HEK293T (cell line): ENCODE data around the gene MKRN1.

Experiments
- BHLHE40 ChIP-seq: fragments of 450-650 bp; IDR thresholded peaks from 2 replicates; pipeline ENCODE4 v1.6.1; 2016; ENCODE audit warnings: mild to moderate bottlenecking, moderate library complexity, borderline replicate concordance
- FOXA1 ChIP-seq: fragments of 450-650 bp; IDR thresholded peaks from 2 replicates; pipeline ENCODE4 v1.6.1; 2016; ENCODE audit warnings: mild to moderate bottlenecking
- FOXM1 ChIP-seq: fragments of 450-650 bp; IDR thresholded peaks from 2 replicates; pipeline ENCODE4 v1.6.1; 2017; ENCODE audit warnings: mild to moderate bottlenecking, borderline replicate concordance
- NFRKB ChIP-seq: fragments of 450-650 bp; IDR thresholded peaks from 2 replicates; pipeline ENCODE4 v1.6.1; 2016; ENCODE audit warnings: mild to moderate bottlenecking, moderate library complexity
- TARDBP ChIP-seq: fragments of 450-650 bp; IDR thresholded peaks from 2 replicates; pipeline ENCODE4 v1.6.1; 2016

DNA sequence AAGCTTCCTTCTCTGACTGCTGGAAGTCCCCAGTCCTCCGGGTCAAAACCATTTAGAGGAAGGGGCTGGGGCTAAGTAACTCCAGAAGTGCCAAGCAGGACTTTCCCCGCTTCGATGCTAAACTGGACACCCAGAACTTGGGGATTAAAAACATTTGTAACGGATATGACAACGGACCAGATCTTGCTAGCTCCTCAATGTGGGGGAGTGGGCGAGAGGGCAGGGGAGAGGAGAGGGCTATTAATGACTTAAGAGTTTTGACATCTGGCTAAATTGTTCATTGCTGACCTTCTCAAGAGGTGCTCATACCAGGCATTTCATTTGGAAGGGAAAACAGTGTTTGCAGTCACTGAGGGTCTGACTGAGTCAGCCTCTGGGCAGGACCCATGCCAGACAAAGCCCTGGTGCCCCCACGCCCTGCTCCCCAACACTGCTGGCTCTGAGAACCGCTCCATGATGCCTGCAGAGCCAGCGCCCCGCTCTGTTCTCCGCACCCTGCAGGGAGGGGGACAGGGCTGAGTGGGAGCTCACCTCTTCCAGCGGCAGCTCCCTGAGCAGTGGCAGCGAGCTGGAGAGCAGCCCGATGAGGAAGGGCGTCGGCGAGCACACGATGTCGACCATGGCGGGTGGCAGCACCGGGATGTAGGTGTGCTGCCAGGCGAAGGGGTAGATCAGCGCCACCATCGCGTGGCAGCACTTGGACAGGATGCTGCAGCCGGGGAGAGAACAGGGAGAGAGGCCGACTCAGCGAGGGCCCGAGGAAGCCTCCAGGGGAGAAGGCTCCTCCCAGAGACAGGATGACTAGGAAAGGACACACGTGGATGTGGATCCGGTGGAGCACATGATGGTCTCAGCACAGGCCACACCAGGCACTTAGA is 47.7 kb upstream of the MKRN1 start:
- no peak for TF ChIP-seq BHLHE40
- TF ChIP-seq FOXA1 = no peak
- no peak for TF ChIP-seq NFRKB
- no peak for TF ChIP-seq TARDBP
- TF ChIP-seq FOXM1 = no peak
